Panc1 (cell line): ENCODE measurements around the gene LPP. TPM values are rescaled to one million over a fixed set of nuclear protein-coding genes. Genes with fewer than 3 reads are reported as not detected.

Experiments
- ATAC-seq: fragments of 200-7000 bp; cut with Tn5 transposase; 2 replicates; pipeline ENCODE4 v1.9.1; 2020; ENCODE audit warnings: mild to moderate bottlenecking, moderate library complexity
- BruUV-seq: library from RNA; stranded (reverse); fragments of 400-500 nt; replicated peaks from 2 replicates; lab custom pipeline; 2021; lab: Mats Ljungman, UMichigan
- CTCF ChIA-PET: fragments of 300-600 bp; sonication (Branson Sonifier 250); formaldehyde crosslinking; loops from one replicate; lab custom pipeline; 2022; ENCODE audit warnings: antibody characterized with exemption; lab: Charles Lee
- POLR2A ChIA-PET: fragments of 300-600 bp; sonication (Branson Sonifier 250); formaldehyde crosslinking; loops from one replicate; lab custom pipeline; 2022; ENCODE audit warnings: antibody characterized with exemption; lab: Charles Lee
- DNase-seq: peaks from one replicate; pipeline ENCODE4 v3.0.0-alpha.2; 2010; ENCODE audit warnings: low read depth, low spot score
- H3K27ac ChIP-seq: 2 replicates; pipeline ENCODE4 v1.5.1; 2011; ENCODE audit warnings: mild to moderate bottlenecking, low read length, inconsistent platforms
- H3K27me3 ChIP-seq: fragments of 200-500 bp; sonication (Bioruptor generic); 2 replicates; pipeline ENCODE4 v1.6.0; 2014; ENCODE audit warnings: low read length, inconsistent platforms; ENCODE audit not compliant: control insufficient read depth, insufficient read depth
- H3K36me3 ChIP-seq: fragments of 200-500 bp; sonication (Bioruptor generic); 2 replicates; pipeline ENCODE4 v1.5.1; 2014; ENCODE audit warnings: inconsistent platforms, mild to moderate bottlenecking, low read length, moderate library complexity; ENCODE audit not compliant: control insufficient read depth, insufficient read depth
- H3K4me1 ChIP-seq: 2 replicates; pipeline ENCODE4 v1.5.1; 2011; ENCODE audit warnings: inconsistent platforms, mild to moderate bottlenecking, low read length, moderate library complexity; ENCODE audit not compliant: control insufficient read depth, insufficient read depth
- H3K4me3 ChIP-seq, 2 experiments: 2 replicates each; pipeline ENCODE4 v1.5.1; 2011 to 2012; ENCODE audit warnings: low read depth in 2 of 2, low read length in 2 of 2, mild to moderate bottlenecking in 2 of 2, inconsistent platforms in 1 of 2, moderate library complexity in 1 of 2
- H3K9me3 ChIP-seq: fragments of 200-500 bp; sonication (Bioruptor generic); 2 replicates; pipeline ENCODE4 v1.5.1; 2014; ENCODE audit warnings: low read depth, mild to moderate bottlenecking, inconsistent platforms, low read length, moderate library complexity; ENCODE audit not compliant: control insufficient read depth, insufficient read depth
- CTCF ChIP-seq: fragments of 450-650 bp; IDR thresholded peaks from 2 replicates; pipeline ENCODE4 v1.5.1; 2017; ENCODE audit warnings: mild to moderate bottlenecking
- POLR2AphosphoS5 ChIP-seq: IDR thresholded peaks from 2 replicates; pipeline ENCODE4 v1.6.1; 2012; ENCODE audit warnings: mild to moderate bottlenecking, low read depth, low read length, moderate library complexity
- SIN3A ChIP-seq: IDR thresholded peaks from 2 replicates; pipeline ENCODE4 v1.6.1; 2012; ENCODE audit warnings: low read depth, mild to moderate bottlenecking, low read length, moderate library complexity, borderline replicate concordance; ENCODE audit not compliant: insufficient read depth
- TCF7L2 ChIP-seq: IDR thresholded peaks from 2 replicates; pipeline ENCODE4 v1.6.1; 2011; ENCODE audit warnings: mild to moderate bottlenecking, low read depth, low read length, inconsistent platforms
- in situ Hi-C: cut with HindIII; loops from 2 replicates; pipeline ENCODE4 v1.10.0; 2016; ENCODE audit warnings: low sequenced_read_pairs, low pct_unique_long_range_greater_than_20kb
- intact Hi-C: fragments of 100-400 bp; cut with micrococcal nuclease; formaldehyde crosslinking; loops from one replicate; pipeline ENCODE4 v1.10.0; 2022; ENCODE audit not compliant: unreplicated experiment
- total RNA-seq: library from RNA; stranded (reverse); gene quantifications from one replicate; pipeline ENCODE4 v1.2.1, GENCODE V29; 2021; ENCODE audit not compliant: unreplicated experiment
- TF ChIP-seq, protein P1 (sequence below), 2 experiments: IDR thresholded peaks; 2 replicates each; pipeline ENCODE4 v1.6.1; 2011 to 2012; ENCODE audit warnings: low read depth in 2 of 2, control low read depth in 1 of 2, low read length in 1 of 2, mild to moderate bottlenecking in 1 of 2, moderate library complexity in 1 of 2; ENCODE audit not compliant: insufficient read depth in 1 of 2

Gene LPP
- total RNA-seq, 1 experiment from 2014 or later = 90.0 TPM

DNA sequence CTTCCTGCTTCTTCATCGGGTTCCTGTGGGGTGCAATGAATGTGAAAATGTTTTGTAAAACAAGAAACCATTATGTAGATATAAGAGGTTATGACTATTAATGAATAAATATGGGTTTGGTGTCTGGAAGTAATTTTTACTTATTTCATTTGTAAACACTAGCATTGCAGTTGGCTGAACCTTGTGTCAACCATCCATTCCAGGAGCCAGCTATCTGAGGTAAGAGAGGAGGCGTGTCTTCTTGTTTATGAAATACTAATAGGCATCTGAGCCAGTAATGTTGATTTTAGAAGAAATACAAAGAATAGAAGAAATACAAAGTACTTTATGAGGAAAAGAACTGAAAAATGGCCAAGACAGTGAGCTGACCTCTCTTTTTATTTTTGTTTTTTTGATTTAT, 187.5 kb downstream of the LPP start:
- Histone ChIP-seq H3K36me3 (no peaks in the 10 kb centered on the region), H3K4me3 (no peak overlapping the region), H3K4me1 (no peaks in the 10 kb centered on the region), H3K27ac (no peak overlapping the region), H3K9me3 (no peaks in the 10 kb centered on the region), H3K27me3 (no peaks in the 10 kb centered on the region)
- POLR2A ChIA-PET = no interaction called here
- DNase-seq (no peak), ATAC-seq (no peak)
- TF ChIP-seq TCF7L2 (no peak), CTCF (no peak), SIN3A (no peak), POLR2AphosphoS5 (no peak)
- TF ChIP-seq, protein P1, sequence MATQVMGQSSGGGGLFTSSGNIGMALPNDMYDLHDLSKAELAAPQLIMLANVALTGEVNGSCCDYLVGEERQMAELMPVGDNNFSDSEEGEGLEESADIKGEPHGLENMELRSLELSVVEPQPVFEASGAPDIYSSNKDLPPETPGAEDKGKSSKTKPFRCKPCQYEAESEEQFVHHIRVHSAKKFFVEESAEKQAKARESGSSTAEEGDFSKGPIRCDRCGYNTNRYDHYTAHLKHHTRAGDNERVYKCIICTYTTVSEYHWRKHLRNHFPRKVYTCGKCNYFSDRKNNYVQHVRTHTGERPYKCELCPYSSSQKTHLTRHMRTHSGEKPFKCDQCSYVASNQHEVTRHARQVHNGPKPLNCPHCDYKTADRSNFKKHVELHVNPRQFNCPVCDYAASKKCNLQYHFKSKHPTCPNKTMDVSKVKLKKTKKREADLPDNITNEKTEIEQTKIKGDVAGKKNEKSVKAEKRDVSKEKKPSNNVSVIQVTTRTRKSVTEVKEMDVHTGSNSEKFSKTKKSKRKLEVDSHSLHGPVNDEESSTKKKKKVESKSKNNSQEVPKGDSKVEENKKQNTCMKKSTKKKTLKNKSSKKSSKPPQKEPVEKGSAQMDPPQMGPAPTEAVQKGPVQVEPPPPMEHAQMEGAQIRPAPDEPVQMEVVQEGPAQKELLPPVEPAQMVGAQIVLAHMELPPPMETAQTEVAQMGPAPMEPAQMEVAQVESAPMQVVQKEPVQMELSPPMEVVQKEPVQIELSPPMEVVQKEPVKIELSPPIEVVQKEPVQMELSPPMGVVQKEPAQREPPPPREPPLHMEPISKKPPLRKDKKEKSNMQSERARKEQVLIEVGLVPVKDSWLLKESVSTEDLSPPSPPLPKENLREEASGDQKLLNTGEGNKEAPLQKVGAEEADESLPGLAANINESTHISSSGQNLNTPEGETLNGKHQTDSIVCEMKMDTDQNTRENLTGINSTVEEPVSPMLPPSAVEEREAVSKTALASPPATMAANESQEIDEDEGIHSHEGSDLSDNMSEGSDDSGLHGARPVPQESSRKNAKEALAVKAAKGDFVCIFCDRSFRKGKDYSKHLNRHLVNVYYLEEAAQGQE (IDR thresholded peaks at IDR 0.05; ENCODE audit: insufficient read depth in 1 of 2, low read depth in 2 of 2, low read length in 1 of 2) = no peak
- in situ Hi-C loops = no loop called here
- CTCF ChIA-PET = no interaction called here
- BruUV-seq = no TSS peak
- intact Hi-C loops = no loop called here

DNA sequence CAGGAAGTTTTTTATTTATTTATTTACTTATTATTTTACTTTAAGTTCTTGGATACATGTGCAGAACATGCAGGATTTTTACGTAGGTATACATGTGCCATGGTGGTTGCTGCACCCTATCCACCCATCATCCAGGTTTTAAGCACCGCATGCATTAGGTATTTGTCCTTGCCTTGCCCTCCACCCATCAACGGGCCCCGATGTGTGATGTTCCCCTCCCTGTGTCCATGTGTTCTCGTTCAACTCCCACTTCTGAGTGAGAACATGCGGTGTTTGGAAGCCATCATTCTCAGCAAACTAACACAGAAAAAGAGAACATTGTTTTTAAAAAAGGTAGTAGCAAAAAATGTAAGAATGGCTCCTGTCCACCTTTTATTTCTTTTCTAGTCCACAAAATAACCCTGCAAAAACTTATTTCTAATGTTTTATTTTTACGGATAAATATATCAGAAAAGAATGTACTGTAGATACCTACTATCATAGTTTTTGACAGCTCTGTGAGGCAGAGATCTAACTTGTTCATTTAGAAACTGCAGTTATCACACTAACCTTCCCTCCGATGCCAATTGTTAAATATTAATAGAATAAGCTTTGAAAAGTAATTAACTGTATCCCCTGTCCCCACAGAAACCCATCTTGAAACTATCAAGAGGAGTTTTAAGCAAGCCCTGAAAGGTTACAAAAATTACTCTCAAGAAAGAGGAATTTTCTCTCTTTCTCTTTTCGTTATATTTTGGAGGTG, 189.2 kb downstream of the LPP start:
- Histone ChIP-seq H3K4me1 (no peaks in the 10 kb centered on the region), H3K27ac (no peak overlapping the region), H3K4me3 (no peak overlapping the region), H3K27me3 (no peaks in the 10 kb centered on the region), H3K36me3 (no peaks in the 10 kb centered on the region), H3K9me3 (no peaks in the 10 kb centered on the region)
- ChIA-PET CTCF (no interaction called here), POLR2A (no interaction called here)
- in situ Hi-C loops = no loop called here
- intact Hi-C loops = no loop called here
- DNase-seq (no peak), ATAC-seq (no peak)
- no TSS peak for BruUV-seq
- TF ChIP-seq, protein P1 (IDR thresholded peaks at IDR 0.05; ENCODE audit: insufficient read depth in 1 of 2, low read depth in 2 of 2, low read length in 1 of 2) = no peak
- no peak for TF ChIP-seq TCF7L2
- TF ChIP-seq POLR2AphosphoS5 = no peak
- no peak for TF ChIP-seq SIN3A
- no peak for TF ChIP-seq CTCF
